Measurements from ENCODE around the gene UBE2Q1. TPM values are rescaled to one million over a fixed set of nuclear protein-coding genes. Genes with fewer than 3 reads are reported as not detected.

Gene UBE2Q1
- total and polyA plus RNA-seq, 2 experiments from 2014 or later: 46.5 to 60.8 TPM

- H3K27ac ChIP-seq: peak overlapping the region; percentile 64
- H3K4me3 ChIP-seq: no peak overlapping the region
- no peak for TF ChIP-seq CTCF (IDR thresholded peaks at IDR 0.05; ENCODE audit: low read depth, low read length)
- no peaks in the 10 kb centered on the region for H3K9me3 ChIP-seq (ENCODE audit: low read depth)
- H3K4me1 ChIP-seq (ENCODE audit: low read depth): peaks cover 11% of the 10 kb centered on the region
- H3K27me3 ChIP-seq: no peaks in the 10 kb centered on the region
- peaks cover 40% of the 10 kb centered on the region for H3K36me3 ChIP-seq
- DNase-seq (ENCODE audit: low read depth in 1 of 2, low spot score in 1 of 2): peak; percentile 20 to 33
Measured at GRCh38 chr1:154599658-154600057, 41.2 kb upstream of the UBE2Q1 start.

- no peaks in the 10 kb centered on the region for H3K27me3 ChIP-seq
- peaks cover 46% of the 10 kb centered on the region for H3K36me3 ChIP-seq
- H3K27ac ChIP-seq: peak overlapping the region; percentile 64
- peak in 1 of 2 donors; percentile 17 for DNase-seq (ENCODE audit: low read depth in 1 of 2, low spot score in 1 of 2)
- no peaks in the 10 kb centered on the region for H3K9me3 ChIP-seq (ENCODE audit: low read depth)
- TF ChIP-seq CTCF (IDR thresholded peaks at IDR 0.05; ENCODE audit: low read depth, low read length): no peak
- no peak overlapping the region for H3K4me3 ChIP-seq
- H3K4me1 ChIP-seq (ENCODE audit: low read depth): peaks cover 11% of the 10 kb centered on the region
Measured at GRCh38 chr1:154598871-154599635, 40.6 kb upstream of the UBE2Q1 start.

- H3K9me3 ChIP-seq (ENCODE audit: low read depth): no peaks in the 10 kb centered on the region
- H3K4me1 ChIP-seq (ENCODE audit: low read depth): peaks cover 11% of the 10 kb centered on the region
- H3K4me3 ChIP-seq: no peak overlapping the region
- no peak for DNase-seq (ENCODE audit: low read depth in 1 of 2, low spot score in 1 of 2)
- no peak for TF ChIP-seq CTCF (IDR thresholded peaks at IDR 0.05; ENCODE audit: low read depth, low read length)
- H3K36me3 ChIP-seq: peaks cover 55% of the 10 kb centered on the region
- H3K27ac ChIP-seq: no peak overlapping the region
- no peaks in the 10 kb centered on the region for H3K27me3 ChIP-seq
Measured at GRCh38 chr1:154595621-154596020, 37.2 kb upstream of the UBE2Q1 start.

- Histone ChIP-seq H3K4me3 (no peak overlapping the region), H3K4me1 (ENCODE audit: low read depth) (peaks cover 9% of the 10 kb centered on the region), H3K36me3 (peaks cover 56% of the 10 kb centered on the region), H3K27me3 (no peaks in the 10 kb centered on the region), H3K27ac (no peak overlapping the region), H3K9me3 (ENCODE audit: low read depth) (no peaks in the 10 kb centered on the region)
- DNase-seq (ENCODE audit: low read depth in 1 of 2, low spot score in 1 of 2): no peak
- TF ChIP-seq CTCF (IDR thresholded peaks at IDR 0.05; ENCODE audit: low read depth, low read length): no peak
Measured at GRCh38 chr1:154594811-154595210, 36.3 kb upstream of the UBE2Q1 start.

- no peak for TF ChIP-seq CTCF (IDR thresholded peaks at IDR 0.05; ENCODE audit: low read depth, low read length)
- no peaks in the 10 kb centered on the region for H3K9me3 ChIP-seq (ENCODE audit: low read depth)
- H3K27ac ChIP-seq: no peak overlapping the region
- no peaks in the 10 kb centered on the region for H3K27me3 ChIP-seq
- H3K4me3 ChIP-seq: no peak overlapping the region
- H3K36me3 ChIP-seq: peaks cover 69% of the 10 kb centered on the region
- no peak for DNase-seq (ENCODE audit: low read depth in 1 of 2, low spot score in 1 of 2)
- no peaks in the 10 kb centered on the region for H3K4me1 ChIP-seq (ENCODE audit: low read depth)
Measured at GRCh38 chr1:154593390-154593789, 34.9 kb upstream of the UBE2Q1 start.

Data from cardiac muscle cell (in vitro differentiated cells and primary cell).